Measurements from ENCODE around the gene CHST3.

The CHST3 gene

GRCh38 chr10:71952745-71953144 lies 11.4 kb upstream of the CHST3 start:
- TF ChIP-seq NFIC (IDR thresholded peaks at IDR 0.05): no peak
- TF ChIP-seq, protein P1, sequence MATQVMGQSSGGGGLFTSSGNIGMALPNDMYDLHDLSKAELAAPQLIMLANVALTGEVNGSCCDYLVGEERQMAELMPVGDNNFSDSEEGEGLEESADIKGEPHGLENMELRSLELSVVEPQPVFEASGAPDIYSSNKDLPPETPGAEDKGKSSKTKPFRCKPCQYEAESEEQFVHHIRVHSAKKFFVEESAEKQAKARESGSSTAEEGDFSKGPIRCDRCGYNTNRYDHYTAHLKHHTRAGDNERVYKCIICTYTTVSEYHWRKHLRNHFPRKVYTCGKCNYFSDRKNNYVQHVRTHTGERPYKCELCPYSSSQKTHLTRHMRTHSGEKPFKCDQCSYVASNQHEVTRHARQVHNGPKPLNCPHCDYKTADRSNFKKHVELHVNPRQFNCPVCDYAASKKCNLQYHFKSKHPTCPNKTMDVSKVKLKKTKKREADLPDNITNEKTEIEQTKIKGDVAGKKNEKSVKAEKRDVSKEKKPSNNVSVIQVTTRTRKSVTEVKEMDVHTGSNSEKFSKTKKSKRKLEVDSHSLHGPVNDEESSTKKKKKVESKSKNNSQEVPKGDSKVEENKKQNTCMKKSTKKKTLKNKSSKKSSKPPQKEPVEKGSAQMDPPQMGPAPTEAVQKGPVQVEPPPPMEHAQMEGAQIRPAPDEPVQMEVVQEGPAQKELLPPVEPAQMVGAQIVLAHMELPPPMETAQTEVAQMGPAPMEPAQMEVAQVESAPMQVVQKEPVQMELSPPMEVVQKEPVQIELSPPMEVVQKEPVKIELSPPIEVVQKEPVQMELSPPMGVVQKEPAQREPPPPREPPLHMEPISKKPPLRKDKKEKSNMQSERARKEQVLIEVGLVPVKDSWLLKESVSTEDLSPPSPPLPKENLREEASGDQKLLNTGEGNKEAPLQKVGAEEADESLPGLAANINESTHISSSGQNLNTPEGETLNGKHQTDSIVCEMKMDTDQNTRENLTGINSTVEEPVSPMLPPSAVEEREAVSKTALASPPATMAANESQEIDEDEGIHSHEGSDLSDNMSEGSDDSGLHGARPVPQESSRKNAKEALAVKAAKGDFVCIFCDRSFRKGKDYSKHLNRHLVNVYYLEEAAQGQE (IDR thresholded peaks at IDR 0.05; ENCODE audit: low read depth): no peak
- TF ChIP-seq TCF12 (IDR thresholded peaks at IDR 0.05; ENCODE audit: low read depth): no peak
- TF ChIP-seq TAF1 (IDR thresholded peaks at IDR 0.05; ENCODE audit: low read depth): no peak
- no peak for TF ChIP-seq FOXM1 (IDR thresholded peaks at IDR 0.05; ENCODE audit: borderline replicate concordance, low read depth)
- no peak for TF ChIP-seq CEBPB (IDR thresholded peaks at IDR 0.05)
- TF ChIP-seq TEAD4 (IDR thresholded peaks at IDR 0.05): no peak
- no peak for TF ChIP-seq EGR1 (IDR thresholded peaks at IDR 0.05)
- no peak for TF ChIP-seq USF1 (IDR thresholded peaks at IDR 0.05)
- no peak for TF ChIP-seq ZBTB7A (IDR thresholded peaks at IDR 0.05; ENCODE audit: low read depth)
- TF ChIP-seq RAD21 (IDR thresholded peaks at IDR 0.05; ENCODE audit: low read depth): no peak
- TF ChIP-seq YY1 (IDR thresholded peaks at IDR 0.05; ENCODE audit: low read depth): no peak
- TF ChIP-seq CREB1 (IDR thresholded peaks at IDR 0.05; ENCODE audit: low read depth): no peak
- TF ChIP-seq MAX (IDR thresholded peaks at IDR 0.05): no peak
- no peak for TF ChIP-seq EP300 (IDR thresholded peaks at IDR 0.05; ENCODE audit: borderline replicate concordance)

DNA sequence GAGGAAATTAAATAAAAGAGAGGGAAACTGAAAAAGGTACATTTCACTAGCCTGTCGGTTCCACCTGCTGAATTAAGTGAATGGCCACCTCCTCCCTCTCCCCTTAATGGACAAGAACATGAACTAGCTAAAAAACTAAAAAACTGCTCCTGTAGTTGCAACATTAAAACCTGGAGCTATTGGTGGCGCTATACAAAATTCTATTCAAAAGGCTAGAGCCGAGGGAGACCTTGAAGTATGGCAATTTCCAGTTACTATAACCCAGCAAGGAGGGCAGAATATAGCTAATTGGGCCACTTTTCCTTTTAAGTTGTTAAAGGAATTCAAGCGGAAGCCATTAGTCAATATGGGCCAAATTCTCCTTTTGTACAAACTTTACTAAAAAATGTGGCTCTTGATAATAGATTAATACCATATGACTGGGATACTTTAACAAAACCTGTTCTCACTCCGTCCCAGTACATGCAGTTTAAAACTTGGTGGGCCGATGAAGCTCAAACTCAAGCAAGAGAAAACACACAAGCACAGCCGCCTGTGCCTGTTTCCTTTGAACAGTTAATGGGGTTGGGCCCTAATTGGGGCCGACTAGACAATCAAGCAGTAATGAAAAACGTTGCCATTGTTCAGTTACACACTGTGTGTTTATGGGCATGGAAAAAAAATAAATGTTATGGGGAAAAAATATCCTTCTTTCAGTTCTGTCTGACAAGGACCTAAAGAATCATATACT lies 6.5 kb upstream of the CHST3 start:
- TF ChIP-seq CREB1 (IDR thresholded peaks at IDR 0.05; ENCODE audit: low read depth) (no peak), FOXM1 (IDR thresholded peaks at IDR 0.05; ENCODE audit: borderline replicate concordance, low read depth) (no peak), CEBPB (IDR thresholded peaks at IDR 0.05) (no peak)

GRCh38 chr10:71959526-71959925 lies 4.7 kb upstream of the CHST3 start:
- TF ChIP-seq TEAD4 (IDR thresholded peaks at IDR 0.05) (no peak), NFIC (IDR thresholded peaks at IDR 0.05) (no peak), CEBPB (IDR thresholded peaks at IDR 0.05) (no peak), ZBTB7A (IDR thresholded peaks at IDR 0.05; ENCODE audit: low read depth) (no peak), FOXM1 (IDR thresholded peaks at IDR 0.05; ENCODE audit: borderline replicate concordance, low read depth) (no peak), RAD21 (IDR thresholded peaks at IDR 0.05; ENCODE audit: low read depth) (no peak), TCF12 (IDR thresholded peaks at IDR 0.05; ENCODE audit: low read depth) (no peak), EGR1 (IDR thresholded peaks at IDR 0.05) (no peak), MAX (IDR thresholded peaks at IDR 0.05) (no peak), TAF1 (IDR thresholded peaks at IDR 0.05; ENCODE audit: low read depth) (no peak), USF1 (IDR thresholded peaks at IDR 0.05) (no peak), YY1 (IDR thresholded peaks at IDR 0.05; ENCODE audit: low read depth) (no peak)
- TF ChIP-seq, protein P1 (IDR thresholded peaks at IDR 0.05; ENCODE audit: low read depth): no peak

DNA sequence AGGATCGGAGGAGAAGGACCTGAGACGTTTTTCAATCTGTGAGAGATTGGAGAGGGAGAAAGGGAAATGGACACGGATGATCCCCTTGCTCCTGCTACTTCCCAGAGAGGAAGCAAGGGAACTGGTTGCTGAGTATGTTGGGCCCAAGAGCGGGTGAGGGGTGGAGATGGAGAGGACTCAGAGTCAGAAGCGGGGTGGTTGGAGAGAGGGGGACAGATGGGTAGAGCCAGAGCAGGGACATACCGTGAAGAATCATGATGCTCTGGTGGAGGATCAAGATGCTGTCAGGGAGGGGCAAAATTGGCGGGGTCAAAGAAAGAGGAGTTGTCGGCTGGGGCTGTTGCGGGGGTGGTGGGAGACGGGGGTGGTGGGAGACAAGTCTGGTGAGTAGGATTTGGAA lies 2.4 kb upstream of the CHST3 start:
- TF ChIP-seq EGR1 (IDR thresholded peaks at IDR 0.05): no peak
- no peak for TF ChIP-seq YY1 (IDR thresholded peaks at IDR 0.05; ENCODE audit: low read depth)
- no peak for TF ChIP-seq MAX (IDR thresholded peaks at IDR 0.05)
- TF ChIP-seq TEAD4 (IDR thresholded peaks at IDR 0.05): no peak
- TF ChIP-seq FOXM1 (IDR thresholded peaks at IDR 0.05; ENCODE audit: borderline replicate concordance, low read depth): no peak
- no peak for TF ChIP-seq USF1 (IDR thresholded peaks at IDR 0.05)
- no peak for TF ChIP-seq RAD21 (IDR thresholded peaks at IDR 0.05; ENCODE audit: low read depth)
- TF ChIP-seq TAF1 (IDR thresholded peaks at IDR 0.05; ENCODE audit: low read depth): no peak
- no peak for TF ChIP-seq EP300 (IDR thresholded peaks at IDR 0.05; ENCODE audit: borderline replicate concordance)
- TF ChIP-seq NFIC (IDR thresholded peaks at IDR 0.05): no peak
- TF ChIP-seq CEBPB (IDR thresholded peaks at IDR 0.05): no peak
- TF ChIP-seq, protein P1 (IDR thresholded peaks at IDR 0.05; ENCODE audit: low read depth): no peak
- TF ChIP-seq ZBTB7A (IDR thresholded peaks at IDR 0.05; ENCODE audit: low read depth): no peak
